H1 (cell line): ENCODE measurements around the gene ADCY9. TPM values are rescaled to one million over a fixed set of nuclear protein-coding genes. Genes with fewer than 3 reads are reported as not detected.

ENCODE experiments used
- CTCF ChIA-PET: fragments of 300-600 bp; sonication (Branson Sonifier 250); formaldehyde crosslinking; loops from one replicate; lab custom pipeline; 2021; ENCODE audit not compliant: partially characterized antibody; lab: Charles Lee
- POLR2A ChIA-PET: fragments of 300-600 bp; sonication (Branson Sonifier 250); formaldehyde crosslinking; loops from one replicate; lab custom pipeline; 2021; ENCODE audit warnings: inconsistent platforms; ENCODE audit not compliant: partially characterized antibody; lab: Charles Lee
- DNase-seq, 2 experiments: peaks; one replicate each; pipeline versions ENCODE4 v3.0.0 to v3.0.0-alpha.2; 2010 to 2022; ENCODE audit warnings: low spot score in 2 of 2, low read depth in 1 of 2, mixed read lengths in 1 of 2
- FAIRE-seq: peaks from 2 replicates; lab custom pipeline; 2011; peaks lifted over from hg19 to GRCh38; lab: Jason Lieb, UNC
- H2AFZ ChIP-seq: 2 replicates; pipeline ENCODE4 v1.8.1; 2012; ENCODE audit warnings: low read length, inconsistent platforms
- H2AK5ac ChIP-seq: 2 replicates; pipeline ENCODE4 v1.6.1; 2013; ENCODE audit warnings: low read depth, low read length
- H2BK120ac ChIP-seq: replicated peaks from 2 replicates; pipeline ENCODE3; 2013; ENCODE audit warnings: low read depth, low read length, inconsistent platforms
- H2BK12ac ChIP-seq: 2 replicates; pipeline ENCODE4 v1.6.1; 2013; ENCODE audit warnings: low read depth, low read length
- H2BK15ac ChIP-seq: 2 replicates; pipeline ENCODE4 v1.6.1; 2013; ENCODE audit warnings: low read length
- H2BK20ac ChIP-seq: 2 replicates; pipeline ENCODE4 v1.6.1; 2013; ENCODE audit warnings: low read length
- H2BK5ac ChIP-seq: 2 replicates; pipeline ENCODE4 v1.6.1; 2013; ENCODE audit warnings: low read depth, low read length
- H3K14ac ChIP-seq: 2 replicates; pipeline ENCODE4 v1.6.1; 2013; ENCODE audit warnings: inconsistent platforms; ENCODE audit not compliant: insufficient read length
- H3K18ac ChIP-seq: 2 replicates; pipeline ENCODE4 v1.6.1; 2013; ENCODE audit warnings: low read length; ENCODE audit errors: extremely low read depth
- H3K23ac ChIP-seq: 2 replicates; pipeline ENCODE4 v1.6.1; 2013; ENCODE audit warnings: inconsistent platforms; ENCODE audit not compliant: insufficient read length
- H3K23me2 ChIP-seq: 2 replicates; pipeline ENCODE4 v1.6.1; 2013; ENCODE audit warnings: low read depth, low read length
- H3K27ac ChIP-seq: 2 replicates; pipeline ENCODE4 v1.6.1; 2011; ENCODE audit warnings: low read depth, low read length, inconsistent platforms
- H3K27me3 ChIP-seq, 4 experiments: replicated peaks in 1 of 4; 1 replicate in 1 of 4; 2 replicates in 3 of 4; pipeline versions ENCODE4 v1.6.1 to v1.8.1; 2011 to 2013; ENCODE audit warnings: low read length in 3 of 4, mild to moderate bottlenecking in 3 of 4, inconsistent platforms in 2 of 4, mixed read lengths in 2 of 4, moderate library complexity in 1 of 4; ENCODE audit not compliant: control insufficient read depth in 3 of 4, insufficient read depth in 3 of 4; ENCODE audit errors: extremely low read depth in 1 of 4
- H3K36me3 ChIP-seq, 4 experiments: 2 replicates each; pipeline versions ENCODE4 v1.6.1 to v1.8.1; 2011 to 2013; ENCODE audit warnings: mild to moderate bottlenecking in 4 of 4, low read length in 3 of 4, moderate library complexity in 2 of 4, control low read depth in 1 of 4, inconsistent platforms in 1 of 4; ENCODE audit not compliant: insufficient read depth in 4 of 4, control insufficient read depth in 2 of 4
- H3K4ac ChIP-seq: replicated peaks from 2 replicates; pipeline ENCODE3; 2013; ENCODE audit warnings: low read length, low read depth, mixed read lengths, inconsistent platforms; ENCODE audit not compliant: insufficient read length
- H3K4me1 ChIP-seq, 4 experiments: replicated peaks in 1 of 4; 1 replicate in 1 of 4; 2 replicates in 3 of 4; pipeline versions ENCODE4 v1.6.1 to v1.8.1; 2011 to 2013; ENCODE audit warnings: low read length in 3 of 4, inconsistent platforms in 2 of 4, mixed read lengths in 1 of 4; ENCODE audit not compliant: insufficient read depth in 4 of 4, control insufficient read depth in 3 of 4
- H3K4me2 ChIP-seq, 2 experiments: 2 replicates each; pipeline versions ENCODE4 v1.6.1 to v1.8.1; 2011 to 2013; ENCODE audit warnings: low read depth in 2 of 2, low read length in 2 of 2, control low read depth in 1 of 2, inconsistent platforms in 1 of 2, mild to moderate bottlenecking in 1 of 2; ENCODE audit not compliant: insufficient read depth in 1 of 2
- H3K4me3 ChIP-seq, 4 experiments: fragments of 200-600, 300-600 bp in 1 of 4; sonication (generic), shearing (Covaris generic), sonication (Bioruptor Twin) in 1 of 4; 2 replicates each; pipeline versions ENCODE4 v1.5.1 to v1.8.1; 2011 to 2016; ENCODE audit warnings: low read length in 4 of 4, low read depth in 3 of 4, control low read depth in 2 of 4, inconsistent platforms in 2 of 4, mild to moderate bottlenecking in 2 of 4, mixed read lengths in 1 of 4, moderate library complexity in 1 of 4; ENCODE audit not compliant: insufficient read depth in 2 of 4; ENCODE audit errors: extremely low read depth in 1 of 4
- H3K56ac ChIP-seq: replicated peaks from 2 replicates; pipeline ENCODE3; 2013; ENCODE audit warnings: low read depth, mild to moderate bottlenecking, mixed read lengths, low read length, inconsistent platforms; ENCODE audit not compliant: insufficient read length
- H3K79me1 ChIP-seq: 2 replicates; pipeline ENCODE4 v1.6.1; 2013; ENCODE audit warnings: low read depth, low read length, control low read depth
- H3K79me2 ChIP-seq, 2 experiments: 2 replicates each; pipeline versions ENCODE4 v1.6.1 to v1.8.1; 2012 to 2013; ENCODE audit warnings: low read length in 2 of 2, mild to moderate bottlenecking in 2 of 2, inconsistent platforms in 1 of 2; ENCODE audit not compliant: insufficient read depth in 2 of 2, control insufficient read depth in 1 of 2
- H3K9ac ChIP-seq, 4 experiments: replicated peaks in 1 of 4; 1 replicate in 1 of 4; 2 replicates in 3 of 4; pipeline versions ENCODE4 v1.6.1 to v1.8.1; 2011 to 2013; ENCODE audit warnings: low read depth in 3 of 4, low read length in 3 of 4, control low read depth in 2 of 4, mild to moderate bottlenecking in 2 of 4, moderate library complexity in 2 of 4, inconsistent platforms in 1 of 4; ENCODE audit errors: extremely low read depth in 1 of 4
- H3K9me3 ChIP-seq, 2 experiments: 2 replicates each; pipeline versions ENCODE4 v1.6.1 to v1.8.1; 2012 to 2013; ENCODE audit warnings: mild to moderate bottlenecking in 2 of 2, moderate library complexity in 2 of 2, control low read depth in 1 of 2, inconsistent platforms in 1 of 2, low read depth in 1 of 2, low read length in 1 of 2, mixed read lengths in 1 of 2; ENCODE audit not compliant: insufficient read depth in 2 of 2
- H4K20me1 ChIP-seq, 2 experiments: replicated peaks in 1 of 2; 2 replicates each; pipeline versions ENCODE3 to v1.8.1; 2011 to 2013; ENCODE audit warnings: inconsistent platforms in 2 of 2, low read length in 2 of 2, mild to moderate bottlenecking in 1 of 2; ENCODE audit not compliant: insufficient read depth in 2 of 2, control insufficient read depth in 1 of 2
- H4K5ac ChIP-seq: 2 replicates; pipeline ENCODE4 v1.6.1; 2013; ENCODE audit warnings: low read length, low read depth, mixed read lengths, inconsistent platforms; ENCODE audit not compliant: insufficient read length
- H4K8ac ChIP-seq: 2 replicates; pipeline ENCODE4 v1.8.0; 2013; ENCODE audit warnings: mild to moderate bottlenecking, moderate library complexity, low read length, inconsistent platforms; ENCODE audit not compliant: insufficient read depth; ENCODE audit errors: extremely low read depth
- H4K91ac ChIP-seq: replicated peaks from 2 replicates; pipeline ENCODE3; 2013; ENCODE audit warnings: low read length, mixed read lengths, inconsistent platforms; ENCODE audit not compliant: insufficient read length
- BRCA1 ChIP-seq: IDR thresholded peaks from 2 replicates; pipeline ENCODE4 v1.6.1; 2012; ENCODE audit warnings: low read depth, low read length, improper control_type of control experiment
- CHD2 ChIP-seq: IDR thresholded peaks from 2 replicates; pipeline ENCODE4 v1.6.1; 2012; ENCODE audit warnings: low read length, improper control_type of control experiment
- MAFK ChIP-seq: IDR thresholded peaks from 2 replicates; pipeline ENCODE4 v1.6.1; 2012; ENCODE audit warnings: low read depth, mild to moderate bottlenecking, improper control_type of control experiment, low read length
- RFX5 ChIP-seq: IDR thresholded peaks from 2 replicates; pipeline ENCODE4 v1.6.1; 2011; ENCODE audit warnings: low read depth, low read length, improper control_type of control experiment, borderline replicate concordance
- SAP30 ChIP-seq: fragments of 300-600 bp; sonication (generic); IDR thresholded peaks from 2 replicates; pipeline ENCODE4 v1.7.1; 2012; ENCODE audit warnings: low read length, moderate library complexity, mild to moderate bottlenecking, inconsistent platforms; ENCODE audit not compliant: insufficient read depth, insufficient replicate concordance
- SIN3A ChIP-seq, 2 experiments: IDR thresholded peaks in 1 of 2; conservative IDR thresholded peaks in 1 of 2; 2 replicates each; pipeline ENCODE4 v1.6.1; 2011 to 2012; ENCODE audit warnings: low read length in 2 of 2, improper control_type of control experiment in 1 of 2, low read depth in 1 of 2, mild to moderate bottlenecking in 1 of 2
- SP2 ChIP-seq: IDR thresholded peaks from 2 replicates; pipeline ENCODE4 v1.6.1; 2012; ENCODE audit warnings: mild to moderate bottlenecking, low read length, inconsistent platforms
- TCF12 ChIP-seq: IDR thresholded peaks from 2 replicates; pipeline ENCODE4 v1.6.1; 2011; ENCODE audit warnings: low read depth, mild to moderate bottlenecking, low read length
- YY1 ChIP-seq: IDR thresholded peaks from 2 replicates; pipeline ENCODE4 v1.6.1; 2011; ENCODE audit warnings: low read depth, mild to moderate bottlenecking, low read length
- WGBS, 2 experiments: shearing (Covaris generic) in 1 of 2; methylation state at CpG; one replicate each; pipeline versions ENCODE4 v1.1.6 to v1.1.7; 2013 to 2015; ENCODE audit warnings: low lambda C conversion rate in 2 of 2, mixed read lengths in 2 of 2, inconsistent platforms in 1 of 2, low coverage in 1 of 2, missing lambda C conversion rate in 1 of 2; ENCODE audit not compliant: insufficient replicate concordance in 2 of 2, insufficient coverage in 1 of 2, insufficient read length in 1 of 2; ENCODE audit errors: extremely low coverage in 1 of 2, missing lambda C conversion rate in 1 of 2; 5-methylcytosine and 5-hydroxymethylcytosine counted together
- polyA plus RNA-seq, 7 experiments: library from polyadenylated mRNA; depleted of rRNA in 3 of 7; stranded (reverse) in 5 of 7; unstranded in 2 of 7; fragments of >200 nt in 5 of 7; fragments of 200-250 nt in 2 of 7; gene quantifications; 1 replicate in 5 of 7; 2 replicates in 1 of 7; 4 replicates in 1 of 7; pipeline versions ENCODE4 v1.2.1 to v1.2.3, GENCODE V29; 2011 to 2013; ENCODE audit warnings: missing spikeins in 2 of 7, mixed read lengths in 2 of 7
- total RNA-seq: library from RNA; stranded (reverse); fragmentation: NEBNext Ultra II Directional; extraction: Animal tissue kit (Norgen Biotek cat#: 25700); gene quantifications from 2 replicates; pipeline ENCODE4 v1.2.1, GENCODE V29; 2021
- TF ChIP-seq, protein P1 (sequence below), 3 experiments: IDR thresholded peaks; 1 replicate in 2 of 3; 2 replicates in 1 of 3; pipeline versions ENCODE4 v1.5.1 to v1.6.1; 2011; ENCODE audit warnings: low read length in 3 of 3, mild to moderate bottlenecking in 3 of 3, inconsistent platforms in 2 of 3, low read depth in 1 of 3, moderate library complexity in 1 of 3; ENCODE audit not compliant: insufficient read depth in 1 of 3; ENCODE audit errors: control extremely low read depth in 1 of 3
- TF ChIP-seq, protein P2 (sequence below): IDR thresholded peaks from 2 replicates; pipeline ENCODE4 v1.6.1; 2011; ENCODE audit warnings: low read depth, mild to moderate bottlenecking, low read length; ENCODE audit not compliant: insufficient read depth

Gene ADCY9
- total and polyA plus RNA-seq, 2 of the 8 experiments (the other 6 are each of a cell fraction or from before 2014, with no cell fraction given), result 5.4 to 13.1 TPM

DNA sequence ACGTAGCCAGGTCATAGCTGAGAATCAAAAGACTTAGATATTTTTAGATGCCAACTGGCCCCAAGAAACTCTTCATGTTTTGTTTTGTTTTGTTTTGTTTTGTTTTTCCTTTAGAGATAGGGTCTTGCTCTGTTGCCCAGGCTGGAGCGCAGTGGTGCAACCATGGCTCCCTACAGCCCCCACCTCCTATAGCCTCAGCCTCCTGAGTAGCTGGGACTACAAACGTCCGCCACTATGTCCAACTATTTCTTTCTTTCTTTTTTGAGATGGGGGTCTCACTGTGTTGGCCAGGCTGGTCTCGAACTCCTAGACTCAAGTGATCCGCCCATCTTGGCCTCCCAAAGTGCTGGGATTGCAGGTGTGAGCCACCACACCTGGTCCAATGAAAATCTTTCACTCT, 107.1 kb downstream of the ADCY9 start:
- no peak for DNase-seq
- no peak overlapping the region for H3K9ac ChIP-seq
- no peak for TF ChIP-seq MAFK
- no peak for TF ChIP-seq SP2
- TF ChIP-seq YY1, result no peak
- no peak for TF ChIP-seq SAP30
- TF ChIP-seq TCF12, result no peak
- TF ChIP-seq BRCA1, result no peak
- no peak for TF ChIP-seq CHD2
- TF ChIP-seq RFX5, result no peak
- TF ChIP-seq, protein P1, sequence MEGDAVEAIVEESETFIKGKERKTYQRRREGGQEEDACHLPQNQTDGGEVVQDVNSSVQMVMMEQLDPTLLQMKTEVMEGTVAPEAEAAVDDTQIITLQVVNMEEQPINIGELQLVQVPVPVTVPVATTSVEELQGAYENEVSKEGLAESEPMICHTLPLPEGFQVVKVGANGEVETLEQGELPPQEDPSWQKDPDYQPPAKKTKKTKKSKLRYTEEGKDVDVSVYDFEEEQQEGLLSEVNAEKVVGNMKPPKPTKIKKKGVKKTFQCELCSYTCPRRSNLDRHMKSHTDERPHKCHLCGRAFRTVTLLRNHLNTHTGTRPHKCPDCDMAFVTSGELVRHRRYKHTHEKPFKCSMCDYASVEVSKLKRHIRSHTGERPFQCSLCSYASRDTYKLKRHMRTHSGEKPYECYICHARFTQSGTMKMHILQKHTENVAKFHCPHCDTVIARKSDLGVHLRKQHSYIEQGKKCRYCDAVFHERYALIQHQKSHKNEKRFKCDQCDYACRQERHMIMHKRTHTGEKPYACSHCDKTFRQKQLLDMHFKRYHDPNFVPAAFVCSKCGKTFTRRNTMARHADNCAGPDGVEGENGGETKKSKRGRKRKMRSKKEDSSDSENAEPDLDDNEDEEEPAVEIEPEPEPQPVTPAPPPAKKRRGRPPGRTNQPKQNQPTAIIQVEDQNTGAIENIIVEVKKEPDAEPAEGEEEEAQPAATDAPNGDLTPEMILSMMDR (IDR thresholded peaks at IDR 0.05; ENCODE audit: control extremely low read depth in 1 of 3, insufficient read depth in 1 of 3, low read depth in 1 of 3, low read length in 3 of 3), result no peak
- no peak for TF ChIP-seq SIN3A (conservative IDR thresholded peaks at IDR 0.05 in 1 of 2, IDR thresholded peaks at IDR 0.05 in 1 of 2; ENCODE audit: low read depth in 1 of 2, low read length in 2 of 2)
- TF ChIP-seq, protein P2, sequence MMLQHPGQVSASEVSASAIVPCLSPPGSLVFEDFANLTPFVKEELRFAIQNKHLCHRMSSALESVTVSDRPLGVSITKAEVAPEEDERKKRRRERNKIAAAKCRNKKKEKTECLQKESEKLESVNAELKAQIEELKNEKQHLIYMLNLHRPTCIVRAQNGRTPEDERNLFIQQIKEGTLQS, result no peak

More for the DNA sequence above, 107.1 kb downstream of the ADCY9 start:
- Histone ChIP-seq H3K4me2 (no peak overlapping the region), H4K5ac (no peak overlapping the region), H3K27me3 (no peaks in the 10 kb centered on the region), H3K23me2 (no peaks in the 10 kb centered on the region), H3K36me3 (no peaks in the 10 kb centered on the region), H3K4ac (no peak overlapping the region), H2BK12ac (no peak overlapping the region), H2BK120ac (no peak overlapping the region), H2BK5ac (no peak overlapping the region), H3K18ac (no peak overlapping the region), H3K4me1 (peaks cover 8 to 20% (median 13%) of the 10 kb centered on the region in 4 experiments), H3K4me3 (no peak overlapping the region), H3K56ac (no peak overlapping the region), H2AFZ (no peak overlapping the region), H3K27ac (no peak overlapping the region), H3K14ac (no peak overlapping the region), H4K91ac (no peak overlapping the region), H3K23ac (no peak overlapping the region), H3K79me1 (peaks cover 2% of the 10 kb centered on the region; the same call in 1 of the 2 replicates), H3K9me3 (no peaks in the 10 kb centered on the region), H4K8ac (no peak overlapping the region), H3K79me2 (no peaks in the 10 kb centered on the region), H2BK15ac (no peak overlapping the region), H2AK5ac (no peak overlapping the region), H4K20me1 (no peaks in the 10 kb centered on the region), H2BK20ac (no peak overlapping the region)
- no peak for FAIRE-seq
- WGBS, 2 experiments, result 87% methylated on average over 6 of the region's 6 CpGs; no CpG with 5 or more reads in 1 of the 2 experiments
- CTCF ChIA-PET, result interaction anchor here (1.4 to 4.0 kb wide), 3 partner anchors 12 to 70 kb away, joined by 4 to 15 read pairs (median 4); no protein-coding TSS in a partner anchor
- POLR2A ChIA-PET, result no interaction called here
